SK-N-SH (cell line): ENCODE results near the gene UNKL. TPM values are rescaled to one million over a fixed set of nuclear protein-coding genes. Genes with fewer than 3 reads are reported as not detected.

Source experiments
- CTCF ChIA-PET: fragments of 300-600, 350-600 bp; formaldehyde crosslinking; extraction: SDS; loops from one replicate; lab custom pipeline; 2021; lab: Yijun Ruan, JAX
- POLR2A ChIA-PET: fragments of 350-600 bp; sonication (Branson Sonifier 250); formaldehyde crosslinking; extraction: SDS; loops from one replicate; lab custom pipeline; 2020; ENCODE audit warnings: antibody characterized with exemption, inconsistent platforms; lab: Yijun Ruan, JAX
- DNase-seq: peaks from one replicate; pipeline ENCODE4 v3.0.0; 2012
- H2AFZ ChIP-seq: fragments of 200-600 bp; sonication (generic); 2 replicates; pipeline ENCODE4 v1.8.1; 2016; ENCODE audit warnings: antibody characterized with exemption, mild to moderate bottlenecking, low read depth
- H3F3A ChIP-seq: fragments of 200-600 bp; sonication (generic); replicated peaks from 2 replicates; pipeline ENCODE3; 2016; ENCODE audit warnings: antibody characterized with exemption, mild to moderate bottlenecking; ENCODE audit not compliant: insufficient read depth
- H3K27ac ChIP-seq, 2 experiments: fragments of 200-500 bp in 1 of 2; fragments of 200-600 bp in 1 of 2; sonication (Bioruptor generic) in 1 of 2; sonication (generic), shearing (Covaris generic) in 1 of 2; 2 replicates each; pipeline versions ENCODE4 v1.5.1 to v1.6.1; 2014 to 2016; ENCODE audit warnings: low read depth in 2 of 2, inconsistent platforms in 1 of 2, low read length in 1 of 2, mild to moderate bottlenecking in 1 of 2, mixed read lengths in 1 of 2
- H3K27me3 ChIP-seq: fragments of 200-600 bp; sonication (generic), shearing (Covaris generic); 2 replicates; pipeline ENCODE4 v1.6.1; 2016; ENCODE audit warnings: mixed run types; ENCODE audit not compliant: insufficient read depth
- H3K36me3 ChIP-seq, 2 experiments: fragments of 200-500 bp in 1 of 2; fragments of 200-600 bp in 1 of 2; sonication (Bioruptor generic) in 1 of 2; sonication (generic) in 1 of 2; replicated peaks in 1 of 2; 2 replicates each; pipeline versions ENCODE3 to v1.5.1; 2014 to 2016; ENCODE audit warnings: low read length in 1 of 2, mild to moderate bottlenecking in 1 of 2; ENCODE audit not compliant: insufficient read depth in 2 of 2, control insufficient read depth in 1 of 2
- H3K4me1 ChIP-seq, 2 experiments: fragments of 200-500 bp in 1 of 2; fragments of 200-600 bp in 1 of 2; sonication (Bioruptor generic) in 1 of 2; sonication (generic), shearing (Covaris generic) in 1 of 2; 2 replicates each; pipeline versions ENCODE4 v1.5.1 to v1.6.1; 2014 to 2016; ENCODE audit warnings: low read depth in 1 of 2, low read length in 1 of 2, mixed run types in 1 of 2; ENCODE audit not compliant: insufficient read depth in 2 of 2, control insufficient read depth in 1 of 2
- H3K4me2 ChIP-seq: fragments of 200-600 bp; sonication (generic), shearing (Covaris generic); 2 replicates; pipeline ENCODE4 v1.6.1; 2017; ENCODE audit warnings: mixed run types
- H3K4me3 ChIP-seq, 2 experiments: fragments of 200-500 bp in 1 of 2; fragments of 200-600 bp in 1 of 2; sonication (Bioruptor generic) in 1 of 2; sonication (generic), shearing (Covaris generic) in 1 of 2; 2 replicates each; pipeline versions ENCODE4 v1.5.1 to v1.8.1; 2014 to 2016; ENCODE audit warnings: low read depth in 2 of 2, inconsistent platforms in 1 of 2, low read length in 1 of 2, mild to moderate bottlenecking in 1 of 2, mixed read lengths in 1 of 2, moderate library complexity in 1 of 2
- H3K79me2 ChIP-seq: fragments of 200-600 bp; sonication (generic); 2 replicates; pipeline ENCODE4 v1.8.1; 2017; ENCODE audit warnings: mild to moderate bottlenecking; ENCODE audit not compliant: insufficient read depth
- H3K9ac ChIP-seq: fragments of 200-600 bp; sonication (generic); 2 replicates; pipeline ENCODE4 v1.6.1; 2017; ENCODE audit warnings: mixed run types
- H3K9me2 ChIP-seq: fragments of 200-600 bp; sonication (generic); 2 replicates; pipeline ENCODE4 v1.6.1; 2017; ENCODE audit warnings: mixed run types
- H3K9me3 ChIP-seq: fragments of 200-600 bp; sonication (generic); 2 replicates; pipeline ENCODE4 v1.6.1; 2017; ENCODE audit warnings: mixed run types, mild to moderate bottlenecking, moderate library complexity
- H4K20me1 ChIP-seq: fragments of 200-600 bp; sonication (generic); 2 replicates; pipeline ENCODE4 v1.6.1; 2017; ENCODE audit warnings: mild to moderate bottlenecking, mixed run types; ENCODE audit not compliant: insufficient read depth
- CTCF ChIP-seq: fragments of 200-600 bp; sonication (generic); IDR thresholded peaks from 2 replicates; pipeline ENCODE4 v1.6.1; 2017; ENCODE audit warnings: antibody characterized with exemption, mild to moderate bottlenecking, moderate library complexity
- EZH2phosphoT487 ChIP-seq: fragments of 200-600 bp; sonication (generic); IDR thresholded peaks from 2 replicates; pipeline ENCODE4 v1.6.1; 2017; ENCODE audit warnings: low read depth, mixed run types, mild to moderate bottlenecking, antibody characterized with exemption, moderate library complexity, borderline replicate concordance
- FOSL2 ChIP-seq: IDR thresholded peaks from 2 replicates; pipeline ENCODE4 v1.4.0; 2012; ENCODE audit warnings: low read depth, mild to moderate bottlenecking, moderate library complexity, borderline replicate concordance
- FOXM1 ChIP-seq: IDR thresholded peaks from 2 replicates; pipeline ENCODE4 v1.4.0; 2012; ENCODE audit warnings: low read depth, mild to moderate bottlenecking
- GABPA ChIP-seq: IDR thresholded peaks from 2 replicates; pipeline ENCODE4 v1.4.0; 2012; ENCODE audit warnings: low read depth, mild to moderate bottlenecking
- GATA2 ChIP-seq: sonication (generic); formaldehyde crosslinking; IDR thresholded peaks from 2 replicates; pipeline ENCODE4 v1.5.0; 2020; ENCODE audit warnings: mild to moderate bottlenecking, missing genetic modification reagents
- IRF3 ChIP-seq: fragments of 150-350 bp; IDR thresholded peaks from 2 replicates; pipeline ENCODE4 v1.6.1; 2016; ENCODE audit warnings: mild to moderate bottlenecking, low read depth, low read length
- MAX ChIP-seq: IDR thresholded peaks from 2 replicates; pipeline ENCODE4 v1.4.0; 2012; ENCODE audit warnings: low read depth
- MXI1 ChIP-seq: IDR thresholded peaks from 2 replicates; pipeline ENCODE4 v1.6.1; 2012; ENCODE audit warnings: mild to moderate bottlenecking, low read depth, low read length, improper control_type of control experiment
- NRF1 ChIP-seq: IDR thresholded peaks from 2 replicates; pipeline ENCODE4 v1.6.1; 2012; ENCODE audit warnings: low read depth, mild to moderate bottlenecking, low read length
- RFX5 ChIP-seq: IDR thresholded peaks from 2 replicates; pipeline ENCODE4 v1.6.1; 2012; ENCODE audit warnings: mild to moderate bottlenecking, improper control_type of control experiment, low read length
- SIN3A ChIP-seq: IDR thresholded peaks from 2 replicates; pipeline ENCODE4 v1.6.1; 2012; ENCODE audit warnings: low read depth, mild to moderate bottlenecking, low read length, moderate library complexity, borderline replicate concordance
- TAF1 ChIP-seq: IDR thresholded peaks from 2 replicates; pipeline ENCODE4 v1.6.1; 2012; ENCODE audit warnings: low read depth, mild to moderate bottlenecking, low read length, moderate library complexity, borderline replicate concordance
- TCF12 ChIP-seq: IDR thresholded peaks from 2 replicates; pipeline ENCODE4 v1.4.0; 2012
- TEAD4 ChIP-seq: IDR thresholded peaks from 2 replicates; pipeline ENCODE4 v1.4.0; 2012; ENCODE audit warnings: mild to moderate bottlenecking, borderline replicate concordance; ENCODE audit not compliant: insufficient read depth
- USF2 ChIP-seq: fragments of 150-350 bp; IDR thresholded peaks from 2 replicates; pipeline ENCODE4 v1.6.1; 2017; ENCODE audit warnings: antibody characterized with exemption, low read length, low read depth, borderline replicate concordance
- YY1 ChIP-seq: IDR thresholded peaks from 2 replicates; pipeline ENCODE4 v1.4.0; 2012; ENCODE audit warnings: low read depth, mild to moderate bottlenecking
- ZBTB33 ChIP-seq: IDR thresholded peaks from 2 replicates; pipeline ENCODE4 v1.4.0; 2012; ENCODE audit warnings: low read depth, borderline replicate concordance
- WGBS: methylation state at CpG from one replicate; pipeline ENCODE4 v1.1.6; 2017; ENCODE audit warnings: low lambda C conversion rate; 5-methylcytosine and 5-hydroxymethylcytosine counted together
- polyA plus RNA-seq, 3 experiments: library from polyadenylated mRNA; depleted of rRNA; stranded (reverse); fragments of >200 nt; gene quantifications; 2 replicates each; pipeline ENCODE4 v1.2.3, GENCODE V29; 2012

UNKL gene
- polyA plus RNA-seq, 1 of the 3 experiments (the other 2 are of a cell fraction), result 16.4 TPM

GRCh38 chr16:1430214-1430758 is 15.8 kb upstream of the UNKL start:
- no peaks in the 10 kb centered on the region for H3K36me3 ChIP-seq
- no peaks in the 10 kb centered on the region for H3K27me3 ChIP-seq
- H3F3A ChIP-seq, result no peaks in the 10 kb centered on the region
- peaks cover 0 to 13% of the 10 kb centered on the region in 2 experiments; a peak in 1 of 4 replicates for H3K4me1 ChIP-seq
- 73% methylated on average over 7 of the region's 14 CpGs for WGBS
- no peak for DNase-seq
- no peak for TF ChIP-seq GABPA
- TF ChIP-seq GATA2, result no peak
- no peak for TF ChIP-seq YY1
- no peak for TF ChIP-seq USF2
- no peak for TF ChIP-seq IRF3
- no peak for TF ChIP-seq SIN3A
- no peak for TF ChIP-seq FOSL2
- no peak for TF ChIP-seq RFX5
- TF ChIP-seq TEAD4, result no peak
- no peak for TF ChIP-seq MAX
- TF ChIP-seq CTCF, result no peak
- TF ChIP-seq MXI1, result no peak
- no peak for TF ChIP-seq TCF12
- TF ChIP-seq ZBTB33, result no peak
- no peak for TF ChIP-seq FOXM1
- no peak for TF ChIP-seq NRF1
- TF ChIP-seq EZH2phosphoT487, result no peak
- TF ChIP-seq TAF1, result no peak
- no peaks in the 10 kb centered on the region for H3K9me3 ChIP-seq
- H3K9ac ChIP-seq, result no peak overlapping the region
- no peaks in the 10 kb centered on the region for H3K9me2 ChIP-seq
- H4K20me1 ChIP-seq, result no peaks in the 10 kb centered on the region
- H3K27ac ChIP-seq, result peak overlapping the region in 1 of 2 experiments; percentile 55; a peak in 2 of 4 replicates
- no peak overlapping the region for H3K4me3 ChIP-seq
- H2AFZ ChIP-seq, result no peak overlapping the region
- ChIA-PET CTCF (interaction anchor here (1.3 to 1.4 kb wide), 3 partner anchors 8 to 97 kb away, joined by 3 to 4 read pairs (median 3); no protein-coding TSS in a partner anchor), POLR2A (interaction anchor here (1.2 to 2.3 kb wide), 2 partner anchors 8 to 9 kb away, joined by 3 to 6 read pairs; partner anchors contain the start of gene UQCC4)
- no peaks in the 10 kb centered on the region for H3K79me2 ChIP-seq
- no peak overlapping the region for H3K4me2 ChIP-seq
